ENCODE results near the gene ANKRD12. TPM values are rescaled to one million over a fixed set of nuclear protein-coding genes. Genes with fewer than 3 reads are reported as not detected.

Gene ANKRD12
- total RNA-seq, 1 experiment from 2014 or later: 19.1 TPM

GRCh38 chr18:9146224-9146623, 9.6 kb downstream of the ANKRD12 start:
- Histone ChIP-seq H3K27ac (ENCODE audit: low read length) (no peak overlapping the region), H3K27me3 (ENCODE audit: low read length) (no peaks in the 10 kb centered on the region), H3K4me3 (ENCODE audit: low read length) (no peak overlapping the region), H3K79me2 (ENCODE audit: low read length) (peaks cover 93% of the 10 kb centered on the region), H3K4me2 (ENCODE audit: low read length) (no peak overlapping the region), H3K4me1 (ENCODE audit: insufficient read depth, low read length) (peaks cover 13% of the 10 kb centered on the region), H3K9me3 (ENCODE audit: low read length) (no peaks in the 10 kb centered on the region), H3F3A (ENCODE audit: low read length, unreplicated experiment) (no peaks in the 10 kb centered on the region), H2AFZ (ENCODE audit: low read length) (no peak overlapping the region), H3K36me3 (ENCODE audit: low read depth, low read length) (no peaks in the 10 kb centered on the region), H4K20me1 (ENCODE audit: low read length) (peaks cover 16% of the 10 kb centered on the region; the same call in 1 of the 2 replicates), H3K9ac (ENCODE audit: low read length) (no peak overlapping the region), H3K9me2 (replicated peaks; ENCODE audit: low read length) (no peaks in the 10 kb centered on the region)
- ATAC-seq (no peak), DNase-seq (no peak)
- TF ChIP-seq, protein P1, sequence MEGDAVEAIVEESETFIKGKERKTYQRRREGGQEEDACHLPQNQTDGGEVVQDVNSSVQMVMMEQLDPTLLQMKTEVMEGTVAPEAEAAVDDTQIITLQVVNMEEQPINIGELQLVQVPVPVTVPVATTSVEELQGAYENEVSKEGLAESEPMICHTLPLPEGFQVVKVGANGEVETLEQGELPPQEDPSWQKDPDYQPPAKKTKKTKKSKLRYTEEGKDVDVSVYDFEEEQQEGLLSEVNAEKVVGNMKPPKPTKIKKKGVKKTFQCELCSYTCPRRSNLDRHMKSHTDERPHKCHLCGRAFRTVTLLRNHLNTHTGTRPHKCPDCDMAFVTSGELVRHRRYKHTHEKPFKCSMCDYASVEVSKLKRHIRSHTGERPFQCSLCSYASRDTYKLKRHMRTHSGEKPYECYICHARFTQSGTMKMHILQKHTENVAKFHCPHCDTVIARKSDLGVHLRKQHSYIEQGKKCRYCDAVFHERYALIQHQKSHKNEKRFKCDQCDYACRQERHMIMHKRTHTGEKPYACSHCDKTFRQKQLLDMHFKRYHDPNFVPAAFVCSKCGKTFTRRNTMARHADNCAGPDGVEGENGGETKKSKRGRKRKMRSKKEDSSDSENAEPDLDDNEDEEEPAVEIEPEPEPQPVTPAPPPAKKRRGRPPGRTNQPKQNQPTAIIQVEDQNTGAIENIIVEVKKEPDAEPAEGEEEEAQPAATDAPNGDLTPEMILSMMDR (conservative IDR thresholded peaks at IDR 0.05; ENCODE audit: low read depth, low read length): no peak
- no peak for TF ChIP-seq EZH2phosphoT487 (IDR thresholded peaks at IDR 0.05; ENCODE audit: borderline replicate concordance, low read length)
- TF ChIP-seq EZH2 (IDR thresholded peaks at IDR 0.05; ENCODE audit: low read length, unreplicated experiment): no peak
- ChIA-PET POLR2A (ENCODE audit: unreplicated experiment) (interaction anchor here (0.6 kb wide), 2 partner anchors 164 to 365 kb away, joined by 3 to 5 read pairs; no protein-coding TSS in a partner anchor), CTCF (interaction anchor here (0.5 to 0.6 kb wide), 2 partner anchors 60 to 450 kb away, joined by 4 to 5 read pairs; no protein-coding TSS in a partner anchor)
- intact Hi-C loops (cut with micrococcal nuclease): loop anchor here (5.0 to 10.0 kb wide), 3 partner anchors 159 to 491 kb away; no protein-coding TSS in a partner anchor
- no TSS peak for BruUV-seq (replicated peaks)

- Histone ChIP-seq H3K9ac (ENCODE audit: low read length) (0 out of 2 replicates have a peak overlapping the region, but pooled peaks have one; percentile 12), H3K36me3 (ENCODE audit: low read depth, low read length) (no peaks in the 10 kb centered on the region), H3F3A (ENCODE audit: low read length, unreplicated experiment) (no peaks in the 10 kb centered on the region), H3K27me3 (ENCODE audit: low read length) (no peaks in the 10 kb centered on the region), H4K20me1 (ENCODE audit: low read length) (peaks cover 8% of the 10 kb centered on the region; the same call in 1 of the 2 replicates), H3K4me2 (ENCODE audit: low read length) (peak overlapping the region; percentile 48; the same call in 1 of the 2 replicates), H2AFZ (ENCODE audit: low read length) (no peak overlapping the region), H3K9me3 (ENCODE audit: low read length) (no peaks in the 10 kb centered on the region), H3K4me3 (ENCODE audit: low read length) (no peak overlapping the region), H3K27ac (ENCODE audit: low read length) (peak overlapping the region; percentile 17), H3K9me2 (replicated peaks; ENCODE audit: low read length) (no peaks in the 10 kb centered on the region), H3K79me2 (ENCODE audit: low read length) (peaks cover 93% of the 10 kb centered on the region), H3K4me1 (ENCODE audit: insufficient read depth, low read length) (peaks cover 6% of the 10 kb centered on the region)
- ChIA-PET POLR2A (ENCODE audit: unreplicated experiment) (no interaction called here), CTCF (interaction anchor here (0.6 to 1.3 kb wide), 8 partner anchors 37 to 382 kb away, joined by 3 to 7 read pairs (median 4); no protein-coding TSS in a partner anchor)
- intact Hi-C loops (cut with micrococcal nuclease): loop anchor here (1.0 to 10.0 kb wide), 4 partner anchors 74 to 493 kb away; no protein-coding TSS in a partner anchor
- DNase-seq (peak; percentile 78), ATAC-seq (peak; percentile 90)
- TF ChIP-seq EZH2 (IDR thresholded peaks at IDR 0.05; ENCODE audit: low read length, unreplicated experiment): no peak
- TF ChIP-seq, protein P1 (conservative IDR thresholded peaks at IDR 0.05; ENCODE audit: low read depth, low read length): peak; percentile 94
- BruUV-seq (replicated peaks): no TSS peak
Measured at GRCh38 chr18:9147440-9148202, 11.0 kb downstream of the ANKRD12 start.
